Measurements from ENCODE around the gene MAGEA11. TPM values are rescaled to one million over a fixed set of nuclear protein-coding genes. Genes with fewer than 3 reads are reported as not detected.
"Not testable (repeated sequence)": the region's sequence is repeated elsewhere in the genome, so short reads cannot be mapped to it uniquely, and the experiment has no call there.

Gene MAGEA11
- total RNA-seq, 1 experiment from 2014 or later: not detected

- Histone ChIP-seq H3K4me2 (no peak overlapping the region), H3K9me2 (ENCODE audit: insufficient read depth) (no peaks in the 10 kb centered on the region), H3K27ac (no peak overlapping the region), H3K36me3 (ENCODE audit: low read depth) (no peaks in the 10 kb centered on the region), H2AFZ (no peak overlapping the region), H3K4me1 (replicated peaks; ENCODE audit: insufficient read depth) (no peaks in the 10 kb centered on the region), H3K79me2 (ENCODE audit: low read depth) (no peaks in the 10 kb centered on the region), H3K9me3 (ENCODE audit: insufficient read depth, low read depth) (no peaks in the 10 kb centered on the region; the same call in 1 of the 2 replicates), H3F3A (ENCODE audit: insufficient read depth, low read depth) (no peaks in the 10 kb centered on the region), H3K4me3 (no peak overlapping the region), H4K20me1 (ENCODE audit: insufficient read depth) (no peaks in the 10 kb centered on the region), H3K27me3 (ENCODE audit: insufficient read depth, low read depth) (peaks cover 22% of the 10 kb centered on the region; the same call in 1 of the 2 replicates)
- intact Hi-C loops (cut with micrococcal nuclease; ENCODE audit: unreplicated experiment): no loop called here
- no TSS peak for BruUV-seq (replicated peaks)
- DNase-seq: no peak
- no peak for TF ChIP-seq EZH2 (IDR thresholded peaks at IDR 0.05; ENCODE audit: low read depth)
- no peak for TF ChIP-seq CTCF (conservative IDR thresholded peaks at IDR 0.05)
- ChIA-PET CTCF (no interaction called here), POLR2A (ENCODE audit: unreplicated experiment) (no interaction called here)
These were observed 20.1 kb upstream of the MAGEA11 start for GRCh38 chrX:149691794-149692193.

- H2AFZ ChIP-seq; H3K79me2 ChIP-seq (ENCODE audit: low read depth); H3K4me3 ChIP-seq; DNase-seq; H3F3A ChIP-seq (ENCODE audit: insufficient read depth, low read depth); POLR2A ChIA-PET (ENCODE audit: unreplicated experiment); H3K36me3 ChIP-seq (ENCODE audit: low read depth); CTCF ChIA-PET; H3K9me3 ChIP-seq (ENCODE audit: insufficient read depth, low read depth); H3K4me2 ChIP-seq; H3K27ac ChIP-seq; BruUV-seq (replicated peaks); H3K4me1 ChIP-seq (replicated peaks; ENCODE audit: insufficient read depth); H4K20me1 ChIP-seq (ENCODE audit: insufficient read depth); H3K9me2 ChIP-seq (ENCODE audit: insufficient read depth); intact Hi-C loops (cut with micrococcal nuclease; ENCODE audit: unreplicated experiment): not testable (repeated sequence)
- H3K27me3 ChIP-seq (ENCODE audit: insufficient read depth, low read depth): peaks cover 22% of the 10 kb centered on the region; the same call in 1 of the 2 replicates
These were observed 19.1 kb upstream of the MAGEA11 start for GRCh38 chrX:149692686-149693272.

- ChIA-PET POLR2A (ENCODE audit: unreplicated experiment) (no interaction called here), CTCF (no interaction called here)
- Histone ChIP-seq H3K9me2 (ENCODE audit: insufficient read depth) (no peaks in the 10 kb centered on the region), H3K4me1 (replicated peaks; ENCODE audit: insufficient read depth) (no peaks in the 10 kb centered on the region), H3K36me3 (ENCODE audit: low read depth) (no peaks in the 10 kb centered on the region), H4K20me1 (ENCODE audit: insufficient read depth) (no peaks in the 10 kb centered on the region), H3K27me3 (ENCODE audit: insufficient read depth, low read depth) (peaks cover 22% of the 10 kb centered on the region), H2AFZ (no peak overlapping the region), H3K9me3 (ENCODE audit: insufficient read depth, low read depth) (no peaks in the 10 kb centered on the region), H3K79me2 (ENCODE audit: low read depth) (no peaks in the 10 kb centered on the region), H3K27ac (no peak overlapping the region), H3F3A (ENCODE audit: insufficient read depth, low read depth) (no peaks in the 10 kb centered on the region), H3K4me3 (no peak overlapping the region), H3K4me2 (no peak overlapping the region)
- intact Hi-C loops (cut with micrococcal nuclease; ENCODE audit: unreplicated experiment): no loop called here
- BruUV-seq (replicated peaks): no TSS peak
- no peak for DNase-seq
- TF ChIP-seq EZH2 (IDR thresholded peaks at IDR 0.05; ENCODE audit: low read depth) (no peak), CTCF (conservative IDR thresholded peaks at IDR 0.05) (no peak)
These were observed 12.1 kb upstream of the MAGEA11 start for GRCh38 chrX:149699761-149700160.

- no peaks in the 10 kb centered on the region for H3K79me2 ChIP-seq (ENCODE audit: low read depth)
- POLR2A ChIA-PET (ENCODE audit: unreplicated experiment): no interaction called here
- DNase-seq: no peak
- no peak overlapping the region for H3K4me3 ChIP-seq
- no peaks in the 10 kb centered on the region for H3K9me3 ChIP-seq (ENCODE audit: insufficient read depth, low read depth)
- intact Hi-C loops (cut with micrococcal nuclease; ENCODE audit: unreplicated experiment): no loop called here
- CTCF ChIA-PET: no interaction called here
- no peaks in the 10 kb centered on the region for H3K36me3 ChIP-seq (ENCODE audit: low read depth)
- no peaks in the 10 kb centered on the region for H3K9me2 ChIP-seq (ENCODE audit: insufficient read depth)
- peaks cover 68% of the 10 kb centered on the region for H3K27me3 ChIP-seq (ENCODE audit: insufficient read depth, low read depth)
- no peaks in the 10 kb centered on the region for H3K4me1 ChIP-seq (replicated peaks; ENCODE audit: insufficient read depth)
- no peak overlapping the region for H3K4me2 ChIP-seq
- TF ChIP-seq CTCF (conservative IDR thresholded peaks at IDR 0.05) (no peak), EZH2 (IDR thresholded peaks at IDR 0.05; ENCODE audit: low read depth) (no peak)
- BruUV-seq (replicated peaks): no TSS peak
- H2AFZ ChIP-seq: no peak overlapping the region
- H3F3A ChIP-seq (ENCODE audit: insufficient read depth, low read depth): no peaks in the 10 kb centered on the region
- no peak overlapping the region for H3K27ac ChIP-seq
- no peaks in the 10 kb centered on the region for H4K20me1 ChIP-seq (ENCODE audit: insufficient read depth)
These were observed 7.2 kb upstream of the MAGEA11 start for GRCh38 chrX:149704664-149705063.
